ENCODE data around the gene ZNF234.
A peak's percentile ranks its signal among the peaks of the same experiment; 100 is the strongest.
"Not testable (repeated sequence)": the region's sequence is repeated elsewhere in the genome, so short reads cannot be mapped to it uniquely, and the experiment has no call there.

Gene ZNF234

DNA sequence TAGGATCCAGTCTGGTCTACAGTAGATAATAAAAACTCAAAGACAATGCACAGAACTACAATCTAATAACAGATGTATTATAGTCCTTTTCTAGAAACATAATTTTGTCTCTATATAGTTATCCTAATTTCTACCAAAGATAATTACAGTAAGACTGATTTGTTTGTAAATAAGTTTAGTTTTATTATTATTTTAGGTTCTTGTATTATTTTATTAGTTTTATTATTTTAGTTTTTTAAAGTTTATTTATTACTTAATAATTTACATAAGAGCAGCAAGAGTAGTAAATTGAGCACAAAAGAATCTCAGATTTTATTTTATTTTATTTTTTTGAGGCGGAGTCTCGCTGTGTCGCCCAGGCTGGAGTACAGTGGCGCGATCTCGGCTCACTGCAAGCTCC is 48.7 kb downstream of the ZNF234 start:
- no peak for DNase-seq

DNA sequence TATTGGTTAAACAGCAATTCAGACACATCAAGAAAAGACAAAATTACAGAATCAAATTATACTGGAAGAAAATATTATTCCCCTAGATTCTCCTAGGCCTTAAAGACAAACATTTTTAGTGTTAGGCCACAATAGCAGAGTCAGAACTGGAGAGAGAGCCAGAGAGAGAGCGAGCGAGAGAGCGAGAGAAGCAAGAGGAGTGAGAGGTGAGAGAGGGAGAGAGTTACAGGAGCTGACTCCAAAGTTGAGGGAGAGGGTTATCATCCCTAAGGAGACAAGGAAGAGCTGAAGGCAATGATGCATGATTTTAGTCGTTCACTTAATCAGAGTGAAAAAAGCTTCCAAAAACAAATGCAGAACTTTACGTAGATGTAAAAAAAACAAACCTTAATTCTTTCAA is 50.8 kb downstream of the ZNF234 start:
- no peak for DNase-seq

DNA sequence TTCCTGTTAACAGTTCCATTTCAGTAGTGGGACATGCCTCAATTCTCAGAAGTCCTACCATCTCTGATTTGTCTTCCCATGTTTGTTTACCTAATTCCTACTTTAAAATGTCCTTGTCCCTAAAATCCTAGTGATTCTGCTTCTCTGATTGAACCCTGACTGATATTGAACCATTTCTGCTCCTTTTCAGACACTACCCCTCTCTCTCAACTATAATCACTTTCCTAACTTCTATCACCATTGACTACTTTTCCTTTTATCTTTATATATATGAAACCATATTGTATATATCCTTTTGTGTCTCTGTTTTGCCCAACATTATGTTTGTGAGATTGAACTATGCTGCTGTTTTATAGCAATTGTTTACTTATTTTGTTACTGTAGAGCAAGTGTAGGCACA is 55.4 kb downstream of the ZNF234 start:
- no peak for DNase-seq

DNA sequence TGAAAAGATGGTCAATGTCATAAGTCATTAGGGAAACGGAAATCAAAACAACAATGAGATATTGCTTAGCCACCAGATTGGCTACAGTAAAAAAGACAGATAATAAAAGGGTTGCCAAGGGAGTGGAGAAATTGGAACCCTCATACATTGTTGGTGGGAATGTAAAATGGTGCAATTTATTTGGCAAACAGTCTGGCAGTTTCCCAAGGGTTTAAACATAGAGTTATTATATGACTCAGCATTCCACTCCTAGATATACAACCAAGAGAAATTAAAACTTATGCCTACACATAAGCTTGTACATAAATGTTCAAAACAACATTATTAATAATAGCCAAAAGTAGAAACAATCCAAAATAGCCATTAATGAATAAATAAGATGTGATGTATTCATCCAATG is 61.1 kb downstream of the ZNF234 start:
- peak; percentile 47 for DNase-seq

DNA sequence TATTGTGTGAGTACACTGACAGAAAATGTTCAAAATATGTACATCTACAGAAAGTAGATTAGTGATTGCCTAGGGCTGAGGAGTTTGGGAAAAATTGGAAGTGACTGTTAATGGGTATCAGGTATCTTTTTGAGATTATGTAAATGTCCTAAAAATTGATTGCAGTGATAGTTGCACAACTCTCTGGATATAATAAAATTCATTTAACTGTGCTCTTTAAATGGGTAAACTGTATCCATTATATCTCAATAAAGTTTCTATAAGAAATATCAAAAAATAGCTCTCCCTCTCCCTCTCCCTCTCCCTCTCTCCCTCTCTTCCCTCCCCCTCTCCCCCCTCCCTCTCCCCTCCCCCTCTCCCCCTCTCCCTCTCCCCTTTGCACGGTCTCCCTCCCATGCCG is 61.6 kb downstream of the ZNF234 start:
- DNase-seq, result no peak

DNA sequence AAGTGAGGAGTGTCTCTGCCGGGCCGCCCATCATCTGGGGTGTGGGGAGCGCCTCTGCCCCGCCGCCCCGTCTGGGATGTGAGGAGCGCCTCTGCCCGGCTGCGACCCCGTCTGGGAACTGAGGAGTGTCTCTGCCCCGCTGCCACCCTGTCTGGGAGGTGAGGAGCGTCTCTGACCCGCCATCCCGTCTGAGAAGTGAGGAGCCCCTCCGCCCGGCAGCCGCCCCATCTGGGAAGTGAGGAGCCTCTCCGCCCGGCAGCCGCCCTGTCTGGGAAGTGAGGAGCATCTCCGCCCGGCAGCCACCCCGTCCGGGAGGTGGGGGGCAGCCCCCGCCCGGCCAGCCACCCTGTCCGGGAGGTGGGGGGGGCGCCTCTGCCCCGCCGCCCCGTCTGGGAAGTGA is 62.5 kb downstream of the ZNF234 start:
- DNase-seq, result not testable (repeated sequence)

DNA sequence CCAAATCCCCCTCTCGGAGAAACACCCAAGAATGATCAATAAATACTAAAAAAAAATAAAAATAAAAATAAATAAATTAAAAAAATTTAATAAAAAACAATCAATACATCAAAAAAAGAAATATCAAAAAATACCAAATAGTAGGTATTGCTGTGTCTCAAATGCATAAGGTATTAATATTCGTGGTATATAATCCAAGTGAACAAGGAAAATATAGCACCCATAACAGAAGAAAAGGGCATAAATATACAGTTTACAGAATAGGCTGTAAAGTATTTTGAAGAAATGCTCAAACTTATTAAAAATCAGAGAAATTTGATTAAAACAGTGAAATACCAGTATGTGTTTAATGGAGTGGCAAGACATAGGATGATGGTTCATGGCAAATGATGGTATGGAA is 63.4 kb downstream of the ZNF234 start:
- no peak for DNase-seq

DNA sequence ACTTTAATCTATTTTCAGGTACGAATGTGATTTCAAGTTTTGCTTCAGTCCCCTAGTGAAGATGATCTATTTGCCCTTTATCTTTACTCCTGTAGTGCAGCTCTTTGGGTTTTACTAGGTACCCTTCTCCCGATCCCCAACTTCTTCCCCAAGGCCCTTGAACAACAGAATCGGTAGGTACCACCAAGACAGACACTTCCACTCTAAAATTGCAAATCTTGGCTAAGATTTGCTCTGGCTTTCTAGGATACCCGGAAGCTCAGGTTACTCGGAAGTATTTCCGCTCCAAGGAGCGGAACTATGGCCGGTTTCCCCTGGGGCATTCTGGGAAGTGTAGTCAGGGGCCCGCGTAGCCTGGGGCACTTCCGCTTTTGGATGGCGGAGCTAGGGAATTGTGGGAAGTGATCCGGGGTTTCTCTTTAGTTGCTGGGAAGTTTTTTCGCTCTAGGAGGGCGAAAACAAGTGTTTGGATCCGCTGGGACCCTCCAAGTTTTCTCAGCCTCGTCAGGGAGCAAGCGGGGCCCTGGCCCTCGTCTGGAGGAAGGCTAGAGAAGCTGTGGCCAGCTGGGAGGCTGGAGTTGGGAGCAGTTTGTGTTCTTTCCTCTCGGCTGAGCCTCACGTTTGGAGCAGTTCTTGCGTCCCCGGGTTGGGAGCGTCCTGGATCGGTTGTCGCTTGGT is 65.9 kb downstream of the ZNF234 start:
- DNase-seq, result peak; percentile 95

All from NCI-H69 (cell line).